RWPE2 (cell line): Measurements from ENCODE around the gene ADAMTS17.

Experiments
- ATAC-seq: fragments of 200-7000 bp; cut with Tn5 transposase; 3 replicates; pipeline ENCODE4 v1.9.1; 2021; ENCODE audit warnings: low read depth
- DNase-seq: peaks from one replicate; pipeline ENCODE4 v3.0.0-alpha.2; 2020; ENCODE audit warnings: low spot score
- H3K27ac ChIP-seq: fragments of 450-650 bp; 2 replicates; pipeline ENCODE4 v1.5.1; 2017; ENCODE audit warnings: mild to moderate bottlenecking; ENCODE audit not compliant: poor library complexity, severe bottlenecking
- H3K27me3 ChIP-seq: fragments of 250-450 bp; sonication (Bioruptor Pico); 2 replicates; pipeline ENCODE4 v1.5.1; 2021; ENCODE audit warnings: mild to moderate bottlenecking, moderate library complexity; ENCODE audit not compliant: insufficient read depth, poor library complexity, severe bottlenecking
- H3K36me3 ChIP-seq: fragments of 250-450 bp; sonication (Bioruptor Pico); 2 replicates; pipeline ENCODE4 v1.5.1; 2020; ENCODE audit warnings: low read depth, mild to moderate bottlenecking, moderate library complexity
- H3K4me1 ChIP-seq: fragments of 250-450 bp; sonication (Bioruptor Pico); 2 replicates; pipeline ENCODE4 v1.5.1; 2021; ENCODE audit warnings: mild to moderate bottlenecking, moderate library complexity; ENCODE audit not compliant: insufficient read depth, poor library complexity, severe bottlenecking
- H3K4me3 ChIP-seq: fragments of 250-450 bp; sonication (Bioruptor Pico); 2 replicates; pipeline ENCODE4 v1.5.1; 2021; ENCODE audit warnings: mild to moderate bottlenecking, moderate library complexity; ENCODE audit not compliant: severe bottlenecking
- H3K9me3 ChIP-seq: fragments of 250-450 bp; sonication (Bioruptor Pico); 2 replicates; pipeline ENCODE4 v1.5.1; 2021; ENCODE audit warnings: mild to moderate bottlenecking, moderate library complexity; ENCODE audit not compliant: severe bottlenecking
- CTCF ChIP-seq: fragments of 450-650 bp; IDR thresholded peaks from one replicate; pipeline ENCODE4 v1.5.1; 2017; ENCODE audit warnings: mild to moderate bottlenecking, moderate library complexity; ENCODE audit not compliant: poor library complexity, severe bottlenecking

ADAMTS17 gene

GRCh38 chr15:100038736-100039135, 303.0 kb downstream of the ADAMTS17 start:
- H3K4me1 ChIP-seq, result peaks cover 27% of the 10 kb centered on the region
- H3K36me3 ChIP-seq, result no peaks in the 10 kb centered on the region
- H3K4me3 ChIP-seq, result no peak overlapping the region
- no peaks in the 10 kb centered on the region for H3K27me3 ChIP-seq
- ATAC-seq (no peak), DNase-seq (no peak)
- H3K9me3 ChIP-seq, result no peaks in the 10 kb centered on the region
- TF ChIP-seq CTCF, result no peak
- no peak overlapping the region for H3K27ac ChIP-seq

- TF ChIP-seq CTCF, result no peak
- no peaks in the 10 kb centered on the region for H3K27me3 ChIP-seq
- DNase-seq (no peak), ATAC-seq (no peak)
- no peaks in the 10 kb centered on the region for H3K36me3 ChIP-seq
- H3K9me3 ChIP-seq, result no peaks in the 10 kb centered on the region
- H3K27ac ChIP-seq, result no peak overlapping the region
- no peak overlapping the region for H3K4me3 ChIP-seq
- H3K4me1 ChIP-seq, result peaks cover 19% of the 10 kb centered on the region
Measured at GRCh38 chr15:100037901-100038300, 303.9 kb downstream of the ADAMTS17 start.

- DNase-seq (no peak), ATAC-seq (no peak)
- H3K4me1 ChIP-seq, result peaks cover 8% of the 10 kb centered on the region
Measured at GRCh38 chr15:100036015-100036414, 305.8 kb downstream of the ADAMTS17 start.

GRCh38 chr15:100034191-100034590, 307.6 kb downstream of the ADAMTS17 start:
- no peak overlapping the region for H3K27ac ChIP-seq
- H3K4me1 ChIP-seq, result peaks cover 13% of the 10 kb centered on the region
- H3K27me3 ChIP-seq, result no peaks in the 10 kb centered on the region
- TF ChIP-seq CTCF, result no peak
- H3K9me3 ChIP-seq, result no peaks in the 10 kb centered on the region
- H3K4me3 ChIP-seq, result no peak overlapping the region
- ATAC-seq, result no peak
- no peaks in the 10 kb centered on the region for H3K36me3 ChIP-seq
- no peak for DNase-seq

More at GRCh38 chr15:100036015-100036414, 305.8 kb downstream of the ADAMTS17 start:
- no peak overlapping the region for H3K4me3 ChIP-seq
- H3K36me3 ChIP-seq, result no peaks in the 10 kb centered on the region
- no peaks in the 10 kb centered on the region for H3K9me3 ChIP-seq
- no peak for TF ChIP-seq CTCF
- no peaks in the 10 kb centered on the region for H3K27me3 ChIP-seq
- H3K27ac ChIP-seq, result no peak overlapping the region

- DNase-seq, result no peak
- ATAC-seq, result peak; percentile 52
- Histone ChIP-seq H3K9me3 (no peaks in the 10 kb centered on the region), H3K4me1 (peaks cover 13% of the 10 kb centered on the region), H3K4me3 (no peak overlapping the region), H3K27ac (no peak overlapping the region), H3K36me3 (no peaks in the 10 kb centered on the region), H3K27me3 (no peaks in the 10 kb centered on the region)
- TF ChIP-seq CTCF, result no peak
Measured at GRCh38 chr15:100033140-100033857, 308.5 kb downstream of the ADAMTS17 start.
